ENCODE measurements around the gene COL19A1.
"Not testable (repeated sequence)": the region's sequence is repeated elsewhere in the genome, so short reads cannot be mapped to it uniquely, and the experiment has no call there.

Gene COL19A1

GRCh38 chr6:69915346-69915745 lies 49.0 kb downstream of the COL19A1 start:
- no peak for TF ChIP-seq CTCF (IDR thresholded peaks at IDR 0.05; ENCODE audit: low read depth, low read length)
- TF ChIP-seq EZH2phosphoT487 (IDR thresholded peaks at IDR 0.05; ENCODE audit: low read depth): no peak
- no peaks in the 10 kb centered on the region for H3K79me2 ChIP-seq (ENCODE audit: low read length)
- H3K27ac ChIP-seq (ENCODE audit: low read length): no peak overlapping the region
- H2AFZ ChIP-seq (ENCODE audit: low read depth, low read length): no peak overlapping the region
- H4K20me1 ChIP-seq (ENCODE audit: insufficient read depth, low read length): no peaks in the 10 kb centered on the region
- no peak overlapping the region for H3K4me2 ChIP-seq (ENCODE audit: low read length)
- H3K9ac ChIP-seq (ENCODE audit: low read length): no peak overlapping the region
- no peak overlapping the region for H3K4me3 ChIP-seq (ENCODE audit: low read length)
- H3K27me3 ChIP-seq (ENCODE audit: low read depth, low read length): no peaks in the 10 kb centered on the region
- H3K4me1 ChIP-seq (ENCODE audit: low read length): peaks cover 13% of the 10 kb centered on the region
- H3K36me3 ChIP-seq (replicated peaks; ENCODE audit: low read depth, low read length): no peaks in the 10 kb centered on the region
- no peaks in the 10 kb centered on the region for H3K9me3 ChIP-seq (ENCODE audit: insufficient read depth, low read length)

DNA sequence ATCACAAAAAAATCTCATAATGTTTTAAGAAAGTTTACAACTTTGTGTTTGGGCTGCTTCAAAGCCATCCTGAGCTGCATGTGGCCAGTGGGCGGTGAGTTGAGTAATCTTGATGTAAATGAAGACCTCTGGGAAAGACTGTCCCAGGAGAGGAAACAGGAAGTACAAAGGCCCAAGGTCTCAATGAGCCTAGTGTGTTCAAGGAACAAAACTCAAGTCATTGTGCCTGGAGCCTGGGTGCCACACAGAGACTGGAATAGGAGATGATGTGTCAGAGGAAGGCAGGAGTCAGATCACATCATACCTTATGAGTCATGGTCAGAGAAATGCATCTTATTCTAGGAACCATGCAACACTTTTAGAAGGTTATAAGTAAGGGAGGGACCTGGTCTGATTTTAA lies 51.5 kb downstream of the COL19A1 start:
- TF ChIP-seq EZH2phosphoT487 (IDR thresholded peaks at IDR 0.05; ENCODE audit: low read depth) (no peak), CTCF (IDR thresholded peaks at IDR 0.05; ENCODE audit: low read depth, low read length) (no peak)
- Histone ChIP-seq H3K27me3 (ENCODE audit: low read depth, low read length) (no peaks in the 10 kb centered on the region), H3K9ac (ENCODE audit: low read length) (no peak overlapping the region), H3K79me2 (ENCODE audit: low read length) (no peaks in the 10 kb centered on the region), H3K4me3 (ENCODE audit: low read length) (no peak overlapping the region), H3K4me1 (ENCODE audit: low read length) (peaks cover 13% of the 10 kb centered on the region), H2AFZ (ENCODE audit: low read depth, low read length) (no peak overlapping the region), H3K36me3 (replicated peaks; ENCODE audit: low read depth, low read length) (no peaks in the 10 kb centered on the region), H3K27ac (ENCODE audit: low read length) (no peak overlapping the region), H4K20me1 (ENCODE audit: insufficient read depth, low read length) (no peaks in the 10 kb centered on the region), H3K4me2 (ENCODE audit: low read length) (no peak overlapping the region), H3K9me3 (ENCODE audit: insufficient read depth, low read length) (no peaks in the 10 kb centered on the region)

GRCh38 chr6:69918813-69919475 lies 52.6 kb downstream of the COL19A1 start:
- Histone ChIP-seq H2AFZ (ENCODE audit: low read depth, low read length) (no peak overlapping the region), H3K79me2 (ENCODE audit: low read length) (no peaks in the 10 kb centered on the region), H3K9ac (ENCODE audit: low read length) (no peak overlapping the region), H3K27ac (ENCODE audit: low read length) (no peak overlapping the region), H4K20me1 (ENCODE audit: insufficient read depth, low read length) (no peaks in the 10 kb centered on the region), H3K27me3 (ENCODE audit: low read depth, low read length) (no peaks in the 10 kb centered on the region), H3K36me3 (replicated peaks; ENCODE audit: low read depth, low read length) (no peaks in the 10 kb centered on the region), H3K4me1 (ENCODE audit: low read length) (peaks cover 5% of the 10 kb centered on the region), H3K9me3 (ENCODE audit: insufficient read depth, low read length) (no peaks in the 10 kb centered on the region), H3K4me2 (ENCODE audit: low read length) (no peak overlapping the region), H3K4me3 (ENCODE audit: low read length) (no peak overlapping the region)
- TF ChIP-seq CTCF (IDR thresholded peaks at IDR 0.05; ENCODE audit: low read depth, low read length) (no peak), EZH2phosphoT487 (IDR thresholded peaks at IDR 0.05; ENCODE audit: low read depth) (no peak)

GRCh38 chr6:69921066-69921465 lies 54.7 kb downstream of the COL19A1 start:
- H3K9me3 ChIP-seq (ENCODE audit: insufficient read depth, low read length); H3K4me3 ChIP-seq (ENCODE audit: low read length); H2AFZ ChIP-seq (ENCODE audit: low read depth, low read length); H3K4me2 ChIP-seq (ENCODE audit: low read length); H3K79me2 ChIP-seq (ENCODE audit: low read length); H3K27ac ChIP-seq (ENCODE audit: low read length); H4K20me1 ChIP-seq (ENCODE audit: insufficient read depth, low read length); H3K27me3 ChIP-seq (ENCODE audit: low read depth, low read length); H3K4me1 ChIP-seq (ENCODE audit: low read length); H3K9ac ChIP-seq (ENCODE audit: low read length); H3K36me3 ChIP-seq (replicated peaks; ENCODE audit: low read depth, low read length): not testable (repeated sequence)

DNA sequence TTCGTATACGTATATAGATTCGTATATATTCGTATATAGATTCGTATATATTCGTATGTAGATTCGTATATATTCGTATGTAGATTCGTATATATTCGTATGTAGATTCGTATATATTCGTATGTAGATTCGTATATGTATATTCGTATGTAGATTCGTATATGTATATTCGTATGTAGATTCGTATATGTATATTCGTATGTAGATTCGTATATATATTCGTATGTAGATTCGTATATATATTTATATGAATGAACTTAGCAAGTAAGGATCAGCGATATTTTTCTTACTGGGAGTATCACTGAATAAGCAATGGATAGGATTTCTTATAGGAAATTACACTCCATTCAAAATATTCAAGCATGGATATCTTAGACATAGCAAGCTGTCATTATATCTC lies 55.3 kb downstream of the COL19A1 start:
- H3K36me3 ChIP-seq (replicated peaks; ENCODE audit: low read depth, low read length); H3K79me2 ChIP-seq (ENCODE audit: low read length): not testable (repeated sequence)

More for the DNA sequence above, 55.3 kb downstream of the COL19A1 start:
- not testable (repeated sequence) for H3K9me3 ChIP-seq (ENCODE audit: insufficient read depth, low read length); H3K4me1 ChIP-seq (ENCODE audit: low read length); H4K20me1 ChIP-seq (ENCODE audit: insufficient read depth, low read length); H3K4me2 ChIP-seq (ENCODE audit: low read length); H3K27ac ChIP-seq (ENCODE audit: low read length); H2AFZ ChIP-seq (ENCODE audit: low read depth, low read length); H3K27me3 ChIP-seq (ENCODE audit: low read depth, low read length); H3K9ac ChIP-seq (ENCODE audit: low read length); H3K4me3 ChIP-seq (ENCODE audit: low read length)

Data from OCI-LY3 (cell line).